ENCODE data around the gene EPHA5. TPM values are rescaled to one million over a fixed set of nuclear protein-coding genes. Genes with fewer than 3 reads are reported as not detected.
A peak's percentile ranks its signal among the peaks of the same experiment; 100 is the strongest.

Gene EPHA5
- total and polyA plus RNA-seq, 2 experiments from 2014 or later: 0.15 TPM; not detected in 1

DNA sequence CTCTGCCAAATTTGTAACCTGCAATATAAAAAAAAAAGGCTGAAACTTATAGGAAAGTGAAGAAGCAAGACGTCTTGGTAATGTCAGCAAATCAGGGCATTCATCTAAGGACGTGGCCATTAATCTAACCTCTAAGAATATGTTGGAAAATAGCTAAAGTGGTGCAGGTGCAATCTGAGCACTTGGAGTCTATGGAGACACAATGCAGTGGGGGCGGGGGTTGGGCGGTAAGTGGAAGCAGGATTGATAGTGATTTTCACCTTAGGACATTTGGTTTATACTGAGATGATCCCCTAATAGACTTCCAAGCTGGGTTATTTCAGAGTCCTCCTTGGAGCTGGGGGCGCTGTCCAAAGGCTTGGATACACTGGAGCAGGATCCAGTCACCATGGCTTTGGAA is 283.4 kb downstream of the EPHA5 start:
- no peak for DNase-seq (ENCODE audit: low read depth in 1 of 2, low spot score in 1 of 2)
- no peaks in the 10 kb centered on the region for H3K36me3 ChIP-seq
- H3K4me1 ChIP-seq (ENCODE audit: low read depth): no peaks in the 10 kb centered on the region
- TF ChIP-seq CTCF (IDR thresholded peaks at IDR 0.05; ENCODE audit: low read depth, low read length): no peak
- no peak overlapping the region for H3K4me3 ChIP-seq
- no peak overlapping the region for H3K27ac ChIP-seq
- no peaks in the 10 kb centered on the region for H3K27me3 ChIP-seq
- no peaks in the 10 kb centered on the region for H3K9me3 ChIP-seq (ENCODE audit: low read depth)

DNA sequence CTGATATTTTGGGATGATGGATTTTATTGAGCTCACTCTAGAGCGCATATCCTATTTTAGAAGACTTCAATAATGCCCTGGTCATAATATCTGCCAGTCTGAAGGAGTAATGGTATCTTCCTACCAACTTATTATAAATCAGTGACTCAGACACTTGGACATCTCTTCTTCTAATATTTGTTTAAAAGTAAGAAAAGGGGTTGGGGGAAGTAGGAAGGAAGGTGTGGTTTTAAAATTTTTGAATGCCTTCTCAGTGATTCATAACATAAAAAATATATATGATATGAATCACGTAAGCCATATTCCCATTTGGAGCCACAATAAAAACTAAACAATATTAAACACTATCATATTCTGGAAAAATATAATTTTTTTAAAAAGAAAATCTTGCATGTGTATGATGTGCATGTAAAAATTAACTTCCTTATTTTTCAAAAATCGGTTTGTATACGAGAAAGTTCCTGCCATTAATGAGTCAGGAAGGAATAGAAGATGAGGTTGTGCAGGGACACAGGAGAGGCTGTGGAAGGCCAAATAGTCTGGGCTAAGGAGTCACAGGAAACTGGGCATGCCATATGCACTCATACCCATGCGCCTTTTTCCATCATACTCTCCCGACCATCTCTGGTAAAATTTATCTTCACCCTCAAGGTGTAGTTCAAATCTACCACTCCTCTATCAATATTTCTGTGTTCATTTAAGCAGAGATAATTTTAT is 286.5 kb downstream of the EPHA5 start:
- Histone ChIP-seq H3K4me3 (no peak overlapping the region), H3K9me3 (ENCODE audit: low read depth) (no peaks in the 10 kb centered on the region), H3K27ac (no peak overlapping the region), H3K4me1 (ENCODE audit: low read depth) (no peaks in the 10 kb centered on the region), H3K27me3 (no peaks in the 10 kb centered on the region), H3K36me3 (no peaks in the 10 kb centered on the region)
- no peak for TF ChIP-seq CTCF (IDR thresholded peaks at IDR 0.05; ENCODE audit: low read depth, low read length)
- peak in 1 of 2 donors; percentile 4 for DNase-seq (ENCODE audit: low read depth in 1 of 2, low spot score in 1 of 2)

GRCh38 chr4:65381648-65382047 is 288.6 kb downstream of the EPHA5 start:
- H3K27ac ChIP-seq: no peak overlapping the region
- DNase-seq (ENCODE audit: low read depth in 1 of 2, low spot score in 1 of 2): no peak
- H3K4me3 ChIP-seq: no peak overlapping the region
- H3K9me3 ChIP-seq (ENCODE audit: low read depth): no peaks in the 10 kb centered on the region
- no peaks in the 10 kb centered on the region for H3K4me1 ChIP-seq (ENCODE audit: low read depth)
- no peak for TF ChIP-seq CTCF (IDR thresholded peaks at IDR 0.05; ENCODE audit: low read depth, low read length)
- no peaks in the 10 kb centered on the region for H3K36me3 ChIP-seq
- no peaks in the 10 kb centered on the region for H3K27me3 ChIP-seq

DNA sequence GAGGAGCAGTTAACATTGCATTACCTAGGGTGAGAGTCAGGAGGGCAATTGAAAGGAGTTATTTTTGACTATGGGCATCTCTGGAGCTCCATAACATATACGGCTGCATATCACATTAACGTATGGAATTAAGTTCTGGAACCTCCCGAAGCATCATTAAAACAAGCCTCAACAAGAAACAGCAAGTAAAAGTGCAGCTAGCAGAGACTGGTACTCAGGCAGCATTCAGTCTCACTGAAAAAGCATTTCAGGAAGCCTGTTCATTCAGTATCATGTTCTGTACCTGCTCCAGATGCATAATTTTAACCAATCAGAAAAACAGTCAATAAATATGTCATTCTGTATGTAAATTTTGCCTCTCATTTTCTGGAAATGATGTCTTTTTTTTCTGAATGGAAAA is 299.6 kb downstream of the EPHA5 start:
- TF ChIP-seq CTCF (IDR thresholded peaks at IDR 0.05; ENCODE audit: low read depth, low read length): no peak
- DNase-seq (ENCODE audit: low read depth in 1 of 2, low spot score in 1 of 2): no peak
- Histone ChIP-seq H3K27ac (no peak overlapping the region), H3K27me3 (no peaks in the 10 kb centered on the region), H3K36me3 (no peaks in the 10 kb centered on the region), H3K9me3 (ENCODE audit: low read depth) (no peaks in the 10 kb centered on the region), H3K4me1 (ENCODE audit: low read depth) (no peaks in the 10 kb centered on the region), H3K4me3 (no peak overlapping the region)

GRCh38 chr4:65367306-65367705 is 303.0 kb downstream of the EPHA5 start:
- Histone ChIP-seq H3K27ac (no peak overlapping the region), H3K4me3 (no peak overlapping the region), H3K9me3 (ENCODE audit: low read depth) (no peaks in the 10 kb centered on the region), H3K27me3 (no peaks in the 10 kb centered on the region), H3K36me3 (no peaks in the 10 kb centered on the region), H3K4me1 (ENCODE audit: low read depth) (no peaks in the 10 kb centered on the region)
- DNase-seq (ENCODE audit: low read depth in 1 of 2, low spot score in 1 of 2): no peak
- TF ChIP-seq CTCF (IDR thresholded peaks at IDR 0.05; ENCODE audit: low read depth, low read length): no peak
